Measurements from ENCODE around the gene PI16. TPM values are rescaled to one million over a fixed set of nuclear protein-coding genes. Genes with fewer than 3 reads are reported as not detected.
A peak's percentile ranks its signal among the peaks of the same experiment; 100 is the strongest.

PI16 gene
- total and polyA plus RNA-seq, 2 experiments from 2014 or later, result 0.50 TPM; not detected in 1

DNA sequence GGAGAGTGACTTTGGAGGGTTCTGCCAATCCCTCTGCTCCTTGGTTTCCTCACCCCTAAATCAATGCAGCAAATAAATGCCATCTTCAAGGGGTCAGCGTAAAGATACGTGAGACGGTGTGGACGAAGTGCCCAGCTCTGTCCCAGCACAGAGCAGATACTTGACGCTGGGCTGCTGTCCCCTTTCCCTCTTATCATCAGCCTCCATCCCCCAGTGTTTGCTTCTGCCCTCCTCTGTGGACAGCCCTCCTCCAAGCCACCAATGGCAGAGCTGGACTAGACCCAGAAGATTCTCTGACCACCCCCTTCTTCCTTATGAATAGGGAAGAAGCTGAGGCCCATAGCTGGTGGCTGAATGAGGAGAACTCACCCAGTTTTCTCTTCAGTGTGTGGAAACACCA, 17.7 kb upstream of the PI16 start:
- H3K27ac ChIP-seq (ENCODE audit: low read depth), result no peak overlapping the region
- no peaks in the 10 kb centered on the region for H3K9me2 ChIP-seq (ENCODE audit: insufficient read depth)
- Mint-ChIP-seq H3K4me3 (no peak overlapping the region), H3K36me3 (ENCODE audit: low read depth) (peaks cover 4% of the 10 kb centered on the region; the same call in 2 of the 3 replicates), H3K27ac (peak overlapping the region; percentile 50; the same call in 1 of the 2 replicates), H3K27me3 (ENCODE audit: insufficient read depth, low read depth, poor library complexity) (peaks cover 11% of the 10 kb centered on the region), H3K9me3 (peaks cover 8% of the 10 kb centered on the region), H3K4me1 (no peaks in the 10 kb centered on the region)
- TF ChIP-seq ZNF114 (CRISPR knock-in tag; IDR thresholded peaks at IDR 0.05) (no peak), JUNB (IDR thresholded peaks at IDR 0.05; ENCODE audit: unreplicated experiment) (no peak), EZH2 (IDR thresholded peaks at IDR 0.05; ENCODE audit: low read depth, unreplicated experiment) (no peak), CREB1 (CRISPR knock-in tag; IDR thresholded peaks at IDR 0.05; ENCODE audit: low read depth) (no peak), REST (IDR thresholded peaks at IDR 0.05; ENCODE audit: unreplicated experiment) (no peak), STAT1 (IDR thresholded peaks at IDR 0.05; ENCODE audit: unreplicated experiment) (no peak), EZH2phosphoT487 (IDR thresholded peaks at IDR 0.05; ENCODE audit: unreplicated experiment) (no peak), NANOG (IDR thresholded peaks at IDR 0.05; ENCODE audit: borderline replicate concordance) (no peak), ZNF331 (CRISPR knock-in tag; IDR thresholded peaks at IDR 0.05; ENCODE audit: low read depth) (no peak), POLR2AphosphoS5 (IDR thresholded peaks at IDR 0.05; ENCODE audit: low read depth) (no peak)
- TF ChIP-seq, protein P1, sequence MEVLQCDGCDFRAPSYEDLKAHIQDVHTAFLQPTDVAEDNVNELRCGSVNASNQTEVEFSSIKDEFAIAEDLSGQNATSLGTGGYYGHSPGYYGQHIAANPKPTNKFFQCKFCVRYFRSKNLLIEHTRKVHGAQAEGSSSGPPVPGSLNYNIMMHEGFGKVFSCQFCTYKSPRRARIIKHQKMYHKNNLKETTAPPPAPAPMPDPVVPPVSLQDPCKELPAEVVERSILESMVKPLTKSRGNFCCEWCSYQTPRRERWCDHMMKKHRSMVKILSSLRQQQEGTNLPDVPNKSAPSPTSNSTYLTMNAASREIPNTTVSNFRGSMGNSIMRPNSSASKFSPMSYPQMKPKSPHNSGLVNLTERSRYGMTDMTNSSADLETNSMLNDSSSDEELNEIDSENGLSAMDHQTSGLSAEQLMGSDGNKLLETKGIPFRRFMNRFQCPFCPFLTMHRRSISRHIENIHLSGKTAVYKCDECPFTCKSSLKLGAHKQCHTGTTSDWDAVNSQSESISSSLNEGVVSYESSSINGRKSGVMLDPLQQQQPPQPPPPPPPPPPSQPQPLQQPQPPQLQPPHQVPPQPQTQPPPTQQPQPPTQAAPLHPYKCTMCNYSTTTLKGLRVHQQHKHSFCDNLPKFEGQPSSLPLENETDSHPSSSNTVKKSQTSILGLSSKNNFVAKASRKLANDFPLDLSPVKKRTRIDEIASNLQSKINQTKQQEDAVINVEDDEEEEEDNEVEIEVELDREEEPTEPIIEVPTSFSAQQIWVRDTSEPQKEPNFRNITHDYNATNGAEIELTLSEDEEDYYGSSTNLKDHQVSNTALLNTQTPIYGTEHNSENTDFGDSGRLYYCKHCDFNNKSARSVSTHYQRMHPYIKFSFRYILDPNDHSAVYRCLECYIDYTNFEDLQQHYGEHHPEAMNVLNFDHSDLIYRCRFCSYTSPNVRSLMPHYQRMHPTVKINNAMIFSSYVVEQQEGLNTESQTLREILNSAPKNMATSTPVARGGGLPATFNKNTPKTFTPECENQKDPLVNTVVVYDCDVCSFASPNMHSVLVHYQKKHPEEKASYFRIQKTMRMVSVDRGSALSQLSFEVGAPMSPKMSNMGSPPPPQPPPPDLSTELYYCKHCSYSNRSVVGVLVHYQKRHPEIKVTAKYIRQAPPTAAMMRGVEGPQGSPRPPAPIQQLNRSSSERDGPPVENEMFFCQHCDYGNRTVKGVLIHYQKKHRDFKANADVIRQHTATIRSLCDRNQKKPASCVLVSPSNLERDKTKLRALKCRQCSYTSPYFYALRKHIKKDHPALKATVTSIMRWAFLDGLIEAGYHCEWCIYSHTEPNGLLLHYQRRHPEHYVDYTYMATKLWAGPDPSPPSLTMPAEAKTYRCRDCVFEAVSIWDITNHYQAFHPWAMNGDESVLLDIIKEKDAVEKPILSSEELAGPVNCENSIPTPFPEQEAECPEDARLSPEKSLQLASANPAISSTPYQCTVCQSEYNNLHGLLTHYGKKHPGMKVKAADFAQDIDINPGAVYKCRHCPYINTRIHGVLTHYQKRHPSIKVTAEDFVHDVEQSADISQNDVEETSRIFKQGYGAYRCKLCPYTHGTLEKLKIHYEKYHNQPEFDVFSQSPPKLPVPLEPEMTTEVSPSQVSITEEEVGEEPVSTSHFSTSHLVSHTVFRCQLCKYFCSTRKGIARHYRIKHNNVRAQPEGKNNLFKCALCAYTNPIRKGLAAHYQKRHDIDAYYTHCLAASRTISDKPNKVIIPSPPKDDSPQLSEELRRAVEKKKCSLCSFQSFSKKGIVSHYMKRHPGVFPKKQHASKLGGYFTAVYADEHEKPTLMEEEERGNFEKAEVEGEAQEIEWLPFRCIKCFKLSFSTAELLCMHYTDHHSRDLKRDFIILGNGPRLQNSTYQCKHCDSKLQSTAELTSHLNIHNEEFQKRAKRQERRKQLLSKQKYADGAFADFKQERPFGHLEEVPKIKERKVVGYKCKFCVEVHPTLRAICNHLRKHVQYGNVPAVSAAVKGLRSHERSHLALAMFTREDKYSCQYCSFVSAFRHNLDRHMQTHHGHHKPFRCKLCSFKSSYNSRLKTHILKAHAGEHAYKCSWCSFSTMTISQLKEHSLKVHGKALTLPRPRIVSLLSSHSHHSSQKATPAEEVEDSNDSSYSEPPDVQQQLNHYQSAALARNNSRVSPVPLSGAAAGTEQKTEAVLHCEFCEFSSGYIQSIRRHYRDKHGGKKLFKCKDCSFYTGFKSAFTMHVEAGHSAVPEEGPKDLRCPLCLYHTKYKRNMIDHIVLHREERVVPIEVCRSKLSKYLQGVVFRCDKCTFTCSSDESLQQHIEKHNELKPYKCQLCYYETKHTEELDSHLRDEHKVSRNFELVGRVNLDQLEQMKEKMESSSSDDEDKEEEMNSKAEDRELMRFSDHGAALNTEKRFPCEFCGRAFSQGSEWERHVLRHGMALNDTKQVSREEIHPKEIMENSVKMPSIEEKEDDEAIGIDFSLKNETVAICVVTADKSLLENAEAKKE (CRISPR knock-in tag; IDR thresholded peaks at IDR 0.05), result no peak
- TF ChIP-seq, protein P2, sequence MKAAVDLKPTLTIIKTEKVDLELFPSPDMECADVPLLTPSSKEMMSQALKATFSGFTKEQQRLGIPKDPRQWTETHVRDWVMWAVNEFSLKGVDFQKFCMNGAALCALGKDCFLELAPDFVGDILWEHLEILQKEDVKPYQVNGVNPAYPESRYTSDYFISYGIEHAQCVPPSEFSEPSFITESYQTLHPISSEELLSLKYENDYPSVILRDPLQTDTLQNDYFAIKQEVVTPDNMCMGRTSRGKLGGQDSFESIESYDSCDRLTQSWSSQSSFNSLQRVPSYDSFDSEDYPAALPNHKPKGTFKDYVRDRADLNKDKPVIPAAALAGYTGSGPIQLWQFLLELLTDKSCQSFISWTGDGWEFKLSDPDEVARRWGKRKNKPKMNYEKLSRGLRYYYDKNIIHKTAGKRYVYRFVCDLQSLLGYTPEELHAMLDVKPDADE (IDR thresholded peaks at IDR 0.05), result no peak
- TF ChIP-seq, protein P3, sequence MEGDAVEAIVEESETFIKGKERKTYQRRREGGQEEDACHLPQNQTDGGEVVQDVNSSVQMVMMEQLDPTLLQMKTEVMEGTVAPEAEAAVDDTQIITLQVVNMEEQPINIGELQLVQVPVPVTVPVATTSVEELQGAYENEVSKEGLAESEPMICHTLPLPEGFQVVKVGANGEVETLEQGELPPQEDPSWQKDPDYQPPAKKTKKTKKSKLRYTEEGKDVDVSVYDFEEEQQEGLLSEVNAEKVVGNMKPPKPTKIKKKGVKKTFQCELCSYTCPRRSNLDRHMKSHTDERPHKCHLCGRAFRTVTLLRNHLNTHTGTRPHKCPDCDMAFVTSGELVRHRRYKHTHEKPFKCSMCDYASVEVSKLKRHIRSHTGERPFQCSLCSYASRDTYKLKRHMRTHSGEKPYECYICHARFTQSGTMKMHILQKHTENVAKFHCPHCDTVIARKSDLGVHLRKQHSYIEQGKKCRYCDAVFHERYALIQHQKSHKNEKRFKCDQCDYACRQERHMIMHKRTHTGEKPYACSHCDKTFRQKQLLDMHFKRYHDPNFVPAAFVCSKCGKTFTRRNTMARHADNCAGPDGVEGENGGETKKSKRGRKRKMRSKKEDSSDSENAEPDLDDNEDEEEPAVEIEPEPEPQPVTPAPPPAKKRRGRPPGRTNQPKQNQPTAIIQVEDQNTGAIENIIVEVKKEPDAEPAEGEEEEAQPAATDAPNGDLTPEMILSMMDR (conservative IDR thresholded peaks at IDR 0.05; ENCODE audit: low read depth in 2 of 2), result no peak
- no peak for DNase-seq (ENCODE audit: low spot score)
- H3K79me2 ChIP-seq (replicated peaks; ENCODE audit: insufficient read depth), result no peaks in the 10 kb centered on the region
- ATAC-seq, result no peak
- H3K4me3 ChIP-seq, result no peak overlapping the region
- no peaks in the 10 kb centered on the region for H3K36me3 ChIP-seq (ENCODE audit: insufficient read depth)
- no peak overlapping the region for H2AFZ ChIP-seq
- H3K4me1 ChIP-seq (ENCODE audit: insufficient read depth), result no peaks in the 10 kb centered on the region
- no peak overlapping the region for H3K4me2 ChIP-seq
- no peaks in the 10 kb centered on the region for H3K27me3 ChIP-seq (ENCODE audit: insufficient read depth)
- no peaks in the 10 kb centered on the region for H4K20me1 ChIP-seq (replicated peaks; ENCODE audit: insufficient read depth)
- H3F3A ChIP-seq (replicated peaks; ENCODE audit: low read depth), result no peaks in the 10 kb centered on the region

All from GM23338 (cell line).